GM18511 (cell line): ENCODE results near the gene CCL1.

ENCODE experiments used
- ATAC-seq: cut with Tn5 transposase; IDR thresholded peaks from one replicate; pipeline ENCODE4 v1.9.1; 2021; ENCODE audit warnings: mild to moderate bottlenecking, moderate library complexity; ENCODE audit not compliant: unreplicated experiment

CCL1 gene

GRCh38 chr17:34384271-34384670, 21.2 kb upstream of the CCL1 start:
- no peak for ATAC-seq

- no peak for ATAC-seq
Measured at GRCh38 chr17:34383216-34383615, 20.2 kb upstream of the CCL1 start.

- ATAC-seq: no peak
Measured at GRCh38 chr17:34382621-34383124, 19.6 kb upstream of the CCL1 start.

GRCh38 chr17:34379868-34380267, 16.8 kb upstream of the CCL1 start:
- ATAC-seq: no peak

GRCh38 chr17:34378664-34379101, 15.7 kb upstream of the CCL1 start:
- peak; percentile 80 for ATAC-seq

GRCh38 chr17:34377078-34377823, 14.2 kb upstream of the CCL1 start:
- ATAC-seq: peak; percentile 60

- no peak for ATAC-seq
Measured at GRCh38 chr17:34375426-34375997, 12.5 kb upstream of the CCL1 start.

GRCh38 chr17:34374457-34374856, 11.4 kb upstream of the CCL1 start:
- ATAC-seq: no peak

- no peak for ATAC-seq
Measured at GRCh38 chr17:34371405-34372100, 8.5 kb upstream of the CCL1 start.

- no peak for ATAC-seq
Measured at GRCh38 chr17:34370997-34371395, 8.0 kb upstream of the CCL1 start.

GRCh38 chr17:34370376-34370996, 7.5 kb upstream of the CCL1 start:
- no peak for ATAC-seq

- ATAC-seq: no peak
Measured at GRCh38 chr17:34369571-34369970, 6.5 kb upstream of the CCL1 start.

- ATAC-seq: no peak
Measured at GRCh38 chr17:34368946-34369500, 6.0 kb upstream of the CCL1 start.

- no peak for ATAC-seq
Measured at GRCh38 chr17:34368196-34368945, 5.3 kb upstream of the CCL1 start.

- ATAC-seq: no peak
Measured at GRCh38 chr17:34367486-34368195, 4.6 kb upstream of the CCL1 start.

GRCh38 chr17:34366529-34367107, 3.6 kb upstream of the CCL1 start:
- no peak for ATAC-seq

- ATAC-seq: no peak
Measured at GRCh38 chr17:34366010-34366409, 3.0 kb upstream of the CCL1 start.

- ATAC-seq: no peak
Measured at GRCh38 chr17:34365340-34365739, 2.3 kb upstream of the CCL1 start.

- ATAC-seq: no peak
Measured at GRCh38 chr17:34364751-34365150, 1.7 kb upstream of the CCL1 start.
